Activated naive CD4-positive, alpha-beta T cell treated with Interleukin-2 at 50 U/mL for 16 hours (primary cell): ENCODE data around the gene MAPK8.
"Not testable (repeated sequence)": the region's sequence is repeated elsewhere in the genome, so short reads cannot be mapped to it uniquely, and the experiment has no call there.

ENCODE experiments used
- DNase-seq: peaks from one replicate; pipeline ENCODE4 v3.0.0-alpha.2; 2020

MAPK8 gene

GRCh38 chr10:48306265-48306869 is at the start of gene MAPK8:
Gene MAPK8, plus strand, starts transcription at chr10:48306677. Its CDS starts 94,984 bp downstream, at chr10:48401661.
- peak; percentile 94 for DNase-seq

- no peak for DNase-seq
Observed at GRCh38 chr10:48257407-48257961, 49.0 kb upstream of the MAPK8 start.

GRCh38 chr10:48258105-48258504 is 48.4 kb upstream of the MAPK8 start:
- DNase-seq: no peak

- no peak for DNase-seq
Observed at GRCh38 chr10:48266528-48266927, 39.9 kb upstream of the MAPK8 start.

GRCh38 chr10:48271047-48271730 is 35.3 kb upstream of the MAPK8 start:
- DNase-seq: no peak

- DNase-seq: no peak
Observed at GRCh38 chr10:48272682-48273081, 33.8 kb upstream of the MAPK8 start.

GRCh38 chr10:48273741-48274140 is 32.7 kb upstream of the MAPK8 start:
- DNase-seq: no peak

- DNase-seq: no peak
Observed at GRCh38 chr10:48274636-48275035, 31.8 kb upstream of the MAPK8 start, which contains the start of gene FRMPD2. Gene FRMPD2, minus strand, starts transcription at chr10:48274696. Its CDS starts 129 bp downstream, at chr10:48274567.

- DNase-seq: no peak
Observed at GRCh38 chr10:48277093-48277492, 29.4 kb upstream of the MAPK8 start.

- DNase-seq: no peak
Observed at GRCh38 chr10:48279081-48279751, 27.3 kb upstream of the MAPK8 start.

- not testable (repeated sequence) for DNase-seq
Observed at GRCh38 chr10:48281697-48282096, 24.8 kb upstream of the MAPK8 start.

- no peak for DNase-seq
Observed at GRCh38 chr10:48282829-48283228, 23.6 kb upstream of the MAPK8 start.

- DNase-seq: no peak
Observed at GRCh38 chr10:48284002-48284546, 22.4 kb upstream of the MAPK8 start.

- no peak for DNase-seq
Observed at GRCh38 chr10:48284811-48285210, 21.7 kb upstream of the MAPK8 start.

- DNase-seq: no peak
Observed at GRCh38 chr10:48285710-48286109, 20.8 kb upstream of the MAPK8 start.

GRCh38 chr10:48286356-48286755 is 20.1 kb upstream of the MAPK8 start:
- DNase-seq: no peak

- no peak for DNase-seq
Observed at GRCh38 chr10:48287417-48288391, 18.8 kb upstream of the MAPK8 start.

GRCh38 chr10:48288661-48289060 is 17.8 kb upstream of the MAPK8 start:
- DNase-seq: no peak

GRCh38 chr10:48289501-48290238 is 16.8 kb upstream of the MAPK8 start:
- peak; percentile 42 for DNase-seq

GRCh38 chr10:48290286-48290685 is 16.2 kb upstream of the MAPK8 start:
- DNase-seq: no peak

- no peak for DNase-seq
Observed at GRCh38 chr10:48291190-48291589, 15.3 kb upstream of the MAPK8 start.
